ENCODE measurements around the gene SSH2. TPM values are rescaled to one million over a fixed set of nuclear protein-coding genes. Genes with fewer than 3 reads are reported as not detected.

SSH2 gene
- total RNA-seq, 1 donor from 2014 or later = 42.8 TPM

- Mint-ChIP-seq H3K27me3 (no peaks in the 10 kb centered on the region), H3K9me3 (no peaks in the 10 kb centered on the region), H3K36me3 (ENCODE audit: low read depth) (peaks cover 18% of the 10 kb centered on the region), H3K27ac (no peak overlapping the region), H3K4me1 (peaks cover 37% of the 10 kb centered on the region), H3K4me3 (peak overlapping the region; percentile 64)
- peak; percentile 52 for DNase-seq
- intact Hi-C loops (cut with micrococcal nuclease) = loop anchor here (5.0 kb wide), 1 partner anchor 36 kb away; no protein-coding TSS in a partner anchor
Measured at GRCh38 chr17:29758255-29758654, 171.8 kb downstream of the SSH2 start.

GRCh38 chr17:29757788-29758187 is 172.2 kb downstream of the SSH2 start:
- intact Hi-C loops (cut with micrococcal nuclease) = loop anchor here (5.0 kb wide), 1 partner anchor 35 kb away; no protein-coding TSS in a partner anchor
- H3K27ac Mint-ChIP-seq = peak overlapping the region; percentile 62
- H3K27me3 Mint-ChIP-seq = no peaks in the 10 kb centered on the region
- H3K4me3 Mint-ChIP-seq = peak overlapping the region; percentile 64
- H3K9me3 Mint-ChIP-seq = no peaks in the 10 kb centered on the region
- peaks cover 37% of the 10 kb centered on the region for H3K4me1 Mint-ChIP-seq
- peaks cover 20% of the 10 kb centered on the region for H3K36me3 Mint-ChIP-seq (ENCODE audit: low read depth)
- peak; percentile 68 for DNase-seq

GRCh38 chr17:29753845-29754439 is 176.1 kb downstream of the SSH2 start:
- intact Hi-C loops (cut with micrococcal nuclease) = no loop called here
- no peak overlapping the region for H3K27ac Mint-ChIP-seq

GRCh38 chr17:29749045-29749825 is 180.8 kb downstream of the SSH2 start:
- Mint-ChIP-seq H3K9me3 (no peaks in the 10 kb centered on the region), H3K36me3 (ENCODE audit: low read depth) (peaks cover 30% of the 10 kb centered on the region), H3K4me1 (peaks cover 23% of the 10 kb centered on the region), H3K27me3 (no peaks in the 10 kb centered on the region), H3K4me3 (no peak overlapping the region), H3K27ac (no peak overlapping the region)
- intact Hi-C loops (cut with micrococcal nuclease) = no loop called here
- DNase-seq = peak; percentile 24

More at GRCh38 chr17:29753845-29754439, 176.1 kb downstream of the SSH2 start:
- DNase-seq = peak; percentile 52
- Mint-ChIP-seq H3K4me1 (peaks cover 17% of the 10 kb centered on the region), H3K36me3 (ENCODE audit: low read depth) (peaks cover 26% of the 10 kb centered on the region), H3K27me3 (no peaks in the 10 kb centered on the region), H3K9me3 (no peaks in the 10 kb centered on the region), H3K4me3 (no peak overlapping the region)

GRCh38 chr17:29748400-29748799 is 181.6 kb downstream of the SSH2 start:
- Mint-ChIP-seq H3K4me3 (no peak overlapping the region), H3K4me1 (peaks cover 21% of the 10 kb centered on the region), H3K27me3 (no peaks in the 10 kb centered on the region), H3K36me3 (ENCODE audit: low read depth) (peaks cover 28% of the 10 kb centered on the region), H3K9me3 (no peaks in the 10 kb centered on the region), H3K27ac (no peak overlapping the region)
- intact Hi-C loops (cut with micrococcal nuclease) = no loop called here
- no peak for DNase-seq

- no peak overlapping the region for H3K27ac Mint-ChIP-seq
- peak; percentile 26 for DNase-seq
- no peaks in the 10 kb centered on the region for H3K27me3 Mint-ChIP-seq
- H3K4me1 Mint-ChIP-seq = peaks cover 23% of the 10 kb centered on the region
- intact Hi-C loops (cut with micrococcal nuclease) = no loop called here
- H3K9me3 Mint-ChIP-seq = no peaks in the 10 kb centered on the region
- H3K4me3 Mint-ChIP-seq = no peak overlapping the region
- peaks cover 29% of the 10 kb centered on the region for H3K36me3 Mint-ChIP-seq (ENCODE audit: low read depth)
Measured at GRCh38 chr17:29747660-29748059, 182.4 kb downstream of the SSH2 start.

GRCh38 chr17:29746669-29747068 is 183.4 kb downstream of the SSH2 start:
- Mint-ChIP-seq H3K4me1 (peaks cover 22% of the 10 kb centered on the region), H3K4me3 (no peak overlapping the region), H3K36me3 (ENCODE audit: low read depth) (peaks cover 31% of the 10 kb centered on the region), H3K9me3 (no peaks in the 10 kb centered on the region), H3K27me3 (no peaks in the 10 kb centered on the region), H3K27ac (no peak overlapping the region)
- DNase-seq = peak; percentile 26
- intact Hi-C loops (cut with micrococcal nuclease) = no loop called here

- Mint-ChIP-seq H3K4me1 (peaks cover 30% of the 10 kb centered on the region), H3K36me3 (ENCODE audit: low read depth) (peaks cover 26% of the 10 kb centered on the region), H3K4me3 (no peak overlapping the region), H3K27me3 (no peaks in the 10 kb centered on the region), H3K9me3 (no peaks in the 10 kb centered on the region), H3K27ac (no peak overlapping the region)
- intact Hi-C loops (cut with micrococcal nuclease) = no loop called here
- DNase-seq = peak; percentile 29
Measured at GRCh38 chr17:29744121-29744520, 185.9 kb downstream of the SSH2 start.

GRCh38 chr17:29742210-29742513 is 187.9 kb downstream of the SSH2 start:
- no peak for DNase-seq
- H3K27me3 Mint-ChIP-seq = no peaks in the 10 kb centered on the region
- H3K27ac Mint-ChIP-seq = no peak overlapping the region
- H3K36me3 Mint-ChIP-seq (ENCODE audit: low read depth) = peaks cover 17% of the 10 kb centered on the region
- intact Hi-C loops (cut with micrococcal nuclease) = no loop called here
- H3K4me1 Mint-ChIP-seq = peaks cover 23% of the 10 kb centered on the region
- no peak overlapping the region for H3K4me3 Mint-ChIP-seq
- no peaks in the 10 kb centered on the region for H3K9me3 Mint-ChIP-seq

- peaks cover 14% of the 10 kb centered on the region for H3K4me1 Mint-ChIP-seq
- intact Hi-C loops (cut with micrococcal nuclease) = no loop called here
- H3K4me3 Mint-ChIP-seq = no peak overlapping the region
- DNase-seq = no peak
- no peak overlapping the region for H3K27ac Mint-ChIP-seq
- no peaks in the 10 kb centered on the region for H3K9me3 Mint-ChIP-seq
- peaks cover 14% of the 10 kb centered on the region for H3K36me3 Mint-ChIP-seq (ENCODE audit: low read depth)
- H3K27me3 Mint-ChIP-seq = no peaks in the 10 kb centered on the region
Measured at GRCh38 chr17:29740017-29740416, 190.0 kb downstream of the SSH2 start.

GRCh38 chr17:29734640-29735039 is 195.4 kb downstream of the SSH2 start:
- H3K27me3 Mint-ChIP-seq = no peaks in the 10 kb centered on the region
- peaks cover 7% of the 10 kb centered on the region for H3K36me3 Mint-ChIP-seq (ENCODE audit: low read depth)
- H3K27ac Mint-ChIP-seq = no peak overlapping the region
- H3K4me3 Mint-ChIP-seq = no peak overlapping the region
- DNase-seq = no peak
- H3K9me3 Mint-ChIP-seq = no peaks in the 10 kb centered on the region
- peaks cover 13% of the 10 kb centered on the region for H3K4me1 Mint-ChIP-seq
- intact Hi-C loops (cut with micrococcal nuclease) = no loop called here

- Mint-ChIP-seq H3K36me3 (ENCODE audit: low read depth) (peaks cover 15% of the 10 kb centered on the region), H3K27ac (no peak overlapping the region)
Measured at GRCh38 chr17:29733166-29733565, 196.9 kb downstream of the SSH2 start.

GRCh38 chr17:29732613-29733012 is 197.4 kb downstream of the SSH2 start:
- no peak for DNase-seq
- Mint-ChIP-seq H3K4me3 (no peak overlapping the region), H3K4me1 (peaks cover 21% of the 10 kb centered on the region), H3K36me3 (ENCODE audit: low read depth) (peaks cover 18% of the 10 kb centered on the region), H3K27me3 (no peaks in the 10 kb centered on the region), H3K9me3 (peaks cover 4% of the 10 kb centered on the region), H3K27ac (no peak overlapping the region)
- intact Hi-C loops (cut with micrococcal nuclease) = no loop called here

More at GRCh38 chr17:29733166-29733565, 196.9 kb downstream of the SSH2 start:
- DNase-seq = no peak
- Mint-ChIP-seq H3K27me3 (no peaks in the 10 kb centered on the region), H3K4me3 (no peak overlapping the region), H3K9me3 (peaks cover 4% of the 10 kb centered on the region), H3K4me1 (peaks cover 17% of the 10 kb centered on the region)
- intact Hi-C loops (cut with micrococcal nuclease) = no loop called here

GRCh38 chr17:29732209-29732608 is 197.8 kb downstream of the SSH2 start:
- no peak overlapping the region for H3K27ac Mint-ChIP-seq
- peaks cover 19% of the 10 kb centered on the region for H3K36me3 Mint-ChIP-seq (ENCODE audit: low read depth)
- peaks cover 25% of the 10 kb centered on the region for H3K4me1 Mint-ChIP-seq
- no peak overlapping the region for H3K4me3 Mint-ChIP-seq
- intact Hi-C loops (cut with micrococcal nuclease) = no loop called here
- DNase-seq = no peak
- H3K9me3 Mint-ChIP-seq = peaks cover 4% of the 10 kb centered on the region
- H3K27me3 Mint-ChIP-seq = no peaks in the 10 kb centered on the region
